Pulmonary artery endothelial cell (primary cell): ENCODE measurements around the gene MRPS34. TPM values are rescaled to one million over a fixed set of nuclear protein-coding genes. Genes with fewer than 3 reads are reported as not detected.

Experiments used
- DNase-seq: peaks from one replicate; pipeline ENCODE4 v3.0.0-alpha.2; 2011; ENCODE audit warnings: low read depth, low spot score
- total RNA-seq: library from RNA; depleted of rRNA; stranded (reverse); fragments of >200 nt; gene quantifications from 2 replicates; pipeline ENCODE4 v1.2.3, GENCODE V29; 2014

The MRPS34 gene
- total RNA-seq, 1 donor from 2014 or later = 100 TPM

DNA sequence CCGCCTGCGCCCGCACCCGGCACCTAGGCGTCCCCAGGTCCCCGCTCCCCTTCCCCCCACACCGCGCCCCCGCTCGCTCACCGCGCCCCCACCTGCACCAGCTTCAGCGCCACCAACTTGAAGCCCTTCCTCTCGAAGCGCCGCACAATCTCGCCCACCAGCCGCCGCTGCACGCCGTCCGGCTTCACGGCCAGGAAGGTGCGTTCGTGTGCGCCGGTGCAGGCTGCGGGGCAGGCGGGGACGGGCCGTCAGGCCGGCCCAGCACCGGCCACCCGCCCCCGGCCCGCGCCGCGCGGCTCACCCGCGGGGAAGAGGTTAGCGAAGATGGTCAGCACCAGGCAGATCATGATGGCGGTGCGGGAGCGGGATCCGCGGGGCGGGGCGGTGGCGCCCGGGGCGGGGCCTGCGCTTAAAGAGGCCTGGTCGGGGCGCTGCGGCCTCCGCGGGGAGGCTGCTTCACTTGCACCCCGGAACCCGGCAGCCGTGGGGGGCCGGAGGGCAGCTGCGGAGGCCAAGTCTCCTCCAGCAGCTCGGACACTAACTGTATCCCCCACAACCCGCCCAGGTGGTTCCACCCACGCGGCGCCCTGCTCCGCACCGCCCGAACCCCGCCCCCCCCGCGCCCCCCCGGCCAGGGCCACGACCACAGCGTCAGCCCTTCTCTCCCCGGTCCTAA, 1.6 kb downstream of the MRPS34 start, which contains the start of gene NME3:
TSS of gene NME3 (minus strand) at position 356 of the 676 bp plus-strand sequence. CDS start at position 347, 9 bp downstream.
- DNase-seq = no peak

DNA sequence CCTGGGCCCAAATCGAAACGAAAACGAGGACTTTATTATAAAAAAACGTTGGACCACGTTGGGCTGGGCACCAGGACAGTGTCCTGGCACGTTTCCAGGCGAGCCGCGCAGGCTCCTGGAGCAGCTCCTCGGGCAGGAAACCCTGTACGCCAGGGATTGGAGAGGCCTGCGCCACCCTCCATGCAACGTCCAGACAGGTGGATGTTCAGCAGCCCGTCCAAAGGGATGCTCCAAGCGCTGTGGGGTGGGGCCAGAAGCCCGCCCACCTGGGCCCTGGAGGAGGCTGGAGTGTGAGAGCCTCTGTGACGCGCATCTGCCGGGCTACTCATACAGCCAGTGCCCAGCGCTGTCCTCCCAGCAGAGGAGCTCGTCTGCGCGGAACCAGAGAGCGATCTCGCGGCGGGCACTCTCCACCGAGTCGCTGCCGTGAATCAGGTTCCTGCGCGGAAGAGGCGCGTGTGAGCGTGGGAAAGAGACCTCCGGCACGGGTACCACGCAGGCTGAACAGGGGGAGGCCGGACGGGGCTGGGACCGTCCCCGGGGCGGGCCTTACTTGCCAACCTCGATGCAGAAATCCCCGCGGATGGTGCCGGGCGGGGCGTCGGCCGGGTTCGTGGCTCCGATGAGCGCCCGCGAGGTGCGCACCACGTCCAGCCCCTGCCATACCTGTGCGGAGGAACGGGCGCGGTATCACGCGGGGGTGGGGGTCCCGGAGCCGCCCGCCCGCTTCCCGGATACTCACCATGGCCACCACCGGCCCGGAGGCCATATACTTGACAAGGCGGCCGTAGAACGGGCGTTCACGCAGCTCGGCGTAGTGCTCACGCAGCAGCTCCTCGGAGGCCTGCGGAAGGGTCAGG, 2.4 kb downstream of the MRPS34 start:
- DNase-seq = no peak

DNA sequence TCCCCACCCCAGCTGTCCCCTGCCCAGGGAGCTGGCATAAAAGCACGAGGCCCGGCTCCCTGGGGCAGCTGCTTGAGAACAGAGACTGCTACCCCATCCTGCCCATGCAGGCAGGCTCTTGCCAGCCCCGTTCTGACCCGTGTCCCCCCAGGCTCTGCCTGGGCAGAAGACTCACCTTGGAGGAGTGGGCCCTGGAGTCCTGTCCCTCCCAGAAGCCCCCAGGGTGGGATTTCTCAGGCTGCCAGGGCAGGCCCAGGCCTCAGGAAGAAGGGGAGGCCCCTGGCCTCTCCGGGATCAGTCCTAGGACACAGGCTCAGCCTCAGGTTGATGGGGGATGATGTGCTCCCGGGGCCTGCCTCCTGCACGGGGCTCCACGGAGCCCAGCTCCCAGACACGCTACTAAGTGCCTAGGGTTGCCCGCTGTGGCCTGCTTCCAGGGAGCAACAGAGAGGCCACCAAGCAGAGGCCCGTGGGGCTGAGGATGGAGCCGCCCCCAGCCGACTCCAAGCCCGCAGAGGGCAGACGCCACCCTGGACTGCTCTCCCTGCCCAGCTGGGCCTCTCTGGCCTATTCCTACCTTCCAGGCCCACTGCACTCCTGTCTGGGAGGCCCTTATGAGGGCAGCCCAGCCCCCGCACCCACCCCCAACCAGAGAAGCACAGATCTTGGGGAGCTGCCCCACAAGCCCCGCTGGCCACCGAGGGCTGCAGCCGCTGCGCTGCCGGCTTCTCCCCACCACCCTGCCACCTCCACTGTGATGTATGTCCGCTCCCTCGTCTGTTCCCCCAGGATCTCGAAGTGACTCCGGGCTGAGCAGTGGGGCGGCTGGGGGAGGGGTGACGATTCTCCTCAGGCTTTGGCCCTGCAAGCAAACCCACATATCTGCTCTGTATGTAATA, 3.3 kb downstream of the MRPS34 start:
- DNase-seq = no peak

DNA sequence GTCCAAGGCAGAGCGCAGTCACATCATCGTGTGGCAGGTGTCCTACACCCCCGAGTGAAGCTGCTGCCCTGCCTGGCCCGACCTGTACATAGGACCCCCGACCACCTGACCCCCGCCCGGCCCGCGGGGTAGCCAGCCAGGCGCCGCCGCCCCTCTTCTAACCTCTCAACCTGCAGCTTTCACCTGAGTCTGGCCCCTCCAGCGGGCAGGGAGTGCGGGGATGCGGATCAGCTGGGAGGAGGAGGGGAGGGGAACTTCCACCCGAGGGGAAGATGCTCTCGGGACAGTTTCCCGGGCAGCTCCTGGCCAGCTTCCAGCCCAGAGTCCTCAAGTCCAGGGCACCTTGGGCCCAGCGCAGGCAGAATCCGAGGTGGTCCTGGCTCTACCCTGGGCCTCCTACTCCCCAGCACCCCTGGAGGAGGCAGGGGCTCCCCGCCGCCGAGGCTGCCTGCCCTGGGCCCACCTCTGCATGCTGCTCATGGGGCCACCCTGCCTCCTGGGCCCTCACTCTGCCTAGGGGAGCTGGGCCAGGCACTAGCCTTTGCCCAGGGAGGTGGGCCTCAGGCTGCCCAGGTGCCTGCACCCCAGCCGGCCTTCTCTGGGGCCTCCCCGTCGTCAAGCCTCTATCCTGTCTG, 4.0 kb downstream of the MRPS34 start:
- no peak for DNase-seq

DNA sequence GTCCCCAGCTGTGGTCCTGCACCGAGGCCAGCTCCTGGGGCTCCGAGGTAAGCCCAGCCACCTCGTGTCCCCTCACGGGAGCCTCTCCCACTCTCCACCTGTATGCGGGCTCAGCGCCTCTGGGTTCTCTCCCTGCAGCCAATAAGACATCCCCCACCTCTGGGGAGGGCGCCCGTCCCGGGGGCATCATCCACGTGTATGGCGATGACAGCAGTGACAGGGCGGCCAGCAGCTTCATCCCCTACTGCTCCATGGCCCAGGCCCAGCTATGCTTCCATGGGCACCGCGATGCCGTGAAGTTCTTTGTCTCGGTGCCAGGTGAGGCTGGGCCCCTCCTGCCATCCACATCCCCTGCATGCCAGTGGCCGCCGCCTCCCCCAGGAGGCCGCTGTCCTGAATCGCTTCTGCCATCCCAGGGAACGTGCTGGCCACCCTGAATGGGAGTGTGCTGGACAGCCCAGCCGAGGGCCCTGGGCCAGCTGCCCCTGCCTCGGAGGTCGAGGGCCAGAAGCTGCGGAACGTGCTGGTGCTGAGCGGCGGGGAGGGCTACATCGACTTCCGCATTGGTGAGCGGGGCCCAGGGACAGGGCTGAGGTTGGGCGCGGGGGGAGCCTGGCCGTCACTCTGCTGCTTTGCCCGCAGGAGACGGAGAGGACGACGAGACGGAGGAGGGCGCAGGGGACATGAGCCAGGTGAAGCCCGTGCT, 4.7 kb downstream of the MRPS34 start:
- DNase-seq = no peak

DNA sequence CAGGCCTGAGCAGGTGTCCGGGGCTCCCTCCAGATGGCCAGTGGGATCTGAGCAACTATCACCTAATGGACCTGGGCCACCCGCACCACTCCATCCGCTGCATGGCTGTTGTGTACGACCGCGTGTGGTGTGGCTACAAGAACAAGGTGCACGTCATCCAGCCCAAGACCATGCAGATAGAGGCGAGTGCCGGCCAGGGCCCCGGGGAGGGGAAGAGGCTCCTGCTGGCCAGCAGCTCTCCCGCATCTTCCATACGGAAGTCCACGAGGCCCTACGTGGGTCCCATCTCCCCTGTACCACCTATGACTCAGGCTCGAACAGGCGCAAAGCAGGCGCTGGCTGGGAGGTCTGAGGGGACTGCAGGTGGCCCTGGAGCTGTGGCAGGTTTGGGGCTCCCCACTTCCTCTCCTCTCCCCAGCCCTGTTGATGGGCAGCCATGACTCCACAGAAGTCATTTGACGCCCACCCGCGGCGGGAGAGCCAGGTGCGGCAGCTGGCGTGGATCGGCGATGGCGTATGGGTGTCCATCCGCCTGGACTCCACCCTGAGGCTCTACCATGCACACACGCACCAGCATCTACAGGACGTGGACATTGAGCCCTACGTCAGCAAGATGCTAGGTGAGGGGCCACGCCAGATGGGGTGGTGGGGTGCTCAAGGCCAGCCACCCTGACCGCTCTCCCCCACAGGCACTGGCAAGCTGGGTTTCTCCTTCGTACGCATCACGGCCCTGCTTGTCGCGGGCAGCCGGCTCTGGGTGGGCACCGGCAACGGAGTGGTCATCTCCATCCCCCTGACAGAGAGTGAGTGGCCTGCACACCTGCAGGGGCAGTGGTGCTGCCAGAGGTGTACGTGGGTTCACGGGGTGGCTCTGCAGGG, 5.6 kb downstream of the MRPS34 start:
- no peak for DNase-seq

DNA sequence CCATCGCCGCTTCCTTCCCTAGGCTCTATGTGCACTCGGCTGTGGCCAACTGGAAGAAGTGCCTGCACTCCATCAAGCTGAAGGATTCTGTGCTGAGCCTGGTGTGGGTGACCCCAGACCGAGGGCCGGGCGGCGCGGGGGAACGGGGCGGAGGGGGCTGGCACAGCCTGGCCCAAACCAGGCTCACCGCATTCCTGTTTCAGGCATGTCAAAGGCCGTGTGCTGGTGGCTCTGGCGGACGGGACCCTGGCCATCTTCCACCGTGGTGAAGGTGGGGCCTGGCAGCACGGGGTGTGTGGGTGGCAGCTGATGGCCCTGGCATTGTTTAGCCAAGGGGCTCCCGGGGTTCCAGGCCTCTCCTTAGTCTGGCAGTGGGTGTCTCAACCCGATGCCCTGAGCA, 6.2 kb downstream of the MRPS34 start:
- DNase-seq = no peak

DNA sequence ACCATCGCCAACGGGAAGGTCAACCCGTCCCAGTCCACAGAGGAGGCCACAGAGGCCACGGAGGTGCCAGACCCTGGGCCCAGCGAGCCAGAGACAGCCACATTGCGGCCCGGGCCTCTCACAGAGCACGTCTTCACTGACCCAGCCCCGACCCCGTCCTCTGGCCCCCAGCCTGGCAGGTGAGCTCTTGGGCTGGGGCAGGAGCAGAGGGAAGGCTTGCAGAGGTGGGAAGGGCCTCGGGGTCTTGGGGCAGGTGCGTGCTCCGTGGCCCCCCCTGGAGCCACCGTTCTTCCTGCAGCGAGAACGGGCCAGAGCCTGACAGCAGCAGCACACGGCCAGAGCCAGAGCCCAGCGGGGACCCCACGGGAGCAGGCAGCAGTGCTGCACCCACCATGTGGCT, 6.7 kb downstream of the MRPS34 start:
- DNase-seq = no peak

DNA sequence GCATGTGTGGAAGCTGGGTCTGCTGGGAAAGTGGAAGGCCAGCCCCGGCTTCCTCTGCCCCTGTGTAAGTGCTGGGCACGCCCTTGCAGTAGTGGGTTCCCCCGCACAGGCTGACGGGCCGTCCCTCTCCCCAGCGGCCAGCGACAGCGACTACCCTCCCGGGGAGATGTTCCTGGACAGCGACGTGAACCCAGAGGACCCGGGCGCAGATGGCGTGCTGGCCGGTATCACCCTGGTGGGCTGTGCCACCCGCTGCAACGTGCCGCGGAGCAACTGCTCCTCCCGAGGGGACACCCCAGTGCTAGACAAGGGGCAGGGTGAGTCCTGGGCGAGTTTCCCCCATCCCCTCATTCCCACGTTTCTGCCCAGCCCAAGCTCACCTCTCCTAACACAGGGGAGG, 7.1 kb downstream of the MRPS34 start:
- no peak for DNase-seq

DNA sequence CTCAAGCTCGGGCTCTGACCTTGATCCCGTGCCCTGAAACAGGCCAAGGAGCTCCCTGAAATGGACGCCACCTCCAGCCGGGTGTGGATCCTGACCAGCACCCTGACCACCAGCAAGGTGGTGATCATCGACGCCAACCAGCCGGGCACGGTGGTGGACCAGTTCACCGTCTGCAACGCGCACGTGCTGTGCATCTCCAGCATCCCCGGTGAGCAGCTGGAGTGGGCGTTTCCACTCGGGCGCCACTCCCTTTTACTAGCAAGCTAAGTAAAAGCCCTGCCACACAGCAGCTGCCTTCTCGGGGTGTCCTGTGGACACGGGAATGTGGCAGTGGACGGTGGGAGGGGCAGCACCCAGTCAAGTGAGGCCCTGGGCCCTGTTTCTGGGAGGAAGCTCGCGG, 8.0 kb downstream of the MRPS34 start:
- no peak for DNase-seq

DNA sequence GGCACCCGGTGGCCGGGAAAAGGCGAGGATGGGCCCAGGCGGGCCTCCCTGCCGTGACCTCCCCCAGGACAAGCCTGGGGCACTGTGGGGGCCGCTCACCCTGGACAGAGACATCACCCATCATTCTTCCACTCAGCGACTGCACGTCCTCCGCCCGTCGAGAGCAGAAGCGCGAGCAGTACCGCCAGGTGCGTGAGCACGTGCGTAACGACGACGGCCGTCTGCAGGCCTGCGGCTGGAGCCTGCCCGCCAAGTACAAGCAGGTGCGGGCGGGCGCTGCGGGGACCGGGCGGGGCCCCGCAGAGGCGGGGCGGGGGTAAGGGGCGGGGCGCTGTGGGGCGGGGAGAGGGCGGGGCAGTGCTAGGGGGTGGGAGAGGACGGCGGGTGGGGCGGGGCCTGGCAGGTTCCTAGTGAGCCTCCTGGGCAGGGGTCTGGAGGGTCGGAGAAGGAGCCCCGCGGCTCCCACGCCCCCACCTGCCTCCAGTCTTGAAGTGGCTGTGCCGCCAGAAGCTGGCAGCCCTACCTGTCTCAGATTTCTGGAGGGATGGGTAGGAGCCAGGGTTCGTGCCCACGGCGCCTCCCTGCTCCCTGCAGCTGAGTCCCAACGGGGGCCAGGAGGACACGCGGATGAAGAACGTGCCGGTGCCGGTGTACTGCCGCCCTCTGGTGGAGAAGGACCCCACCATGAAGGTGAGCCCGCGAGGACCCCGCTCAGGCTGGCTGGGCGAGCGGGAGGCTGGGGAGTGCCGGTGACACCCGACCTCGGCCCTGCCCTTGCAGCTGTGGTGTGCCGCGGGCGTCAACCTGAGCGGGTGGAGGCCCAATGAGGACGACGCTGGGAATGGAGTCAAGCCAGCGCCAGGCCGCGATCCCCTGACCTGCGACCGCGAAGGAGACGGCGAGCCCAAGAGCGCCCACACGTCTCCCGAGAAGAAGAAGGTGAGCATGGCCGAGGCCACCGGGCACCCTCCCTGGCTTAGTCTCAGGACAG, 9.1 kb downstream of the MRPS34 start:
- DNase-seq = no peak

DNA sequence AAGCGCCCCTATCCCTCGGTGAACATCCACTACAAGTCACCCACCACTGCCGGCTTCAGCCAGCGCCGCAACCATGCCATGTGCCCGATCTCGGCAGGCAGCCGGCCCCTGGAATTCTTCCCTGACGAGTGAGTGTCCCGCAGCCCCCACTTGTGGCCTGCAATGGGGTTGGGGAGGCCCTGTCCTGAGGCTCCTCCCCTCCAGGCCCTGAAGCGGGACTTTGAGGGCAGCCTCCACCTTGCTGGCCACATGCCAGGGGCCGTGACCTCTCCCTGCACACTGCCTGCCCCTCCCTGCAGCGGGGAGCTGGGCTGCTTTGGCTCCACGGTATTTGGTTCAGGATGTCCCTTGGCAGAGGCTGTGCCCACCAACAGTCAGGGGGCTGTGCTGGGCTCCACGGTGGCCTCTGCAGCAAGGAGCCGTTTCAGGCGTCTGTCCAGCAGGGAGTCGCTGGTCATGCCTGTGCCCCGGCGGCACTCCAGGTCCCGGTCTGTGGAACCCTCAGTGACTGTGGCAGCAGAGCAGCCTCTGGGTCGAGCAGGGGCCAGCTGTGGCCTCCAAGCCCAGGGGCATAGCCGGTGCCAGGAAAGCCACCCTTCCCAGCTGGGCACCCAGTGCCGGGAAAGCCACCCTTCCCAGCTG, 9.9 kb downstream of the MRPS34 start:
- DNase-seq = no peak

DNA sequence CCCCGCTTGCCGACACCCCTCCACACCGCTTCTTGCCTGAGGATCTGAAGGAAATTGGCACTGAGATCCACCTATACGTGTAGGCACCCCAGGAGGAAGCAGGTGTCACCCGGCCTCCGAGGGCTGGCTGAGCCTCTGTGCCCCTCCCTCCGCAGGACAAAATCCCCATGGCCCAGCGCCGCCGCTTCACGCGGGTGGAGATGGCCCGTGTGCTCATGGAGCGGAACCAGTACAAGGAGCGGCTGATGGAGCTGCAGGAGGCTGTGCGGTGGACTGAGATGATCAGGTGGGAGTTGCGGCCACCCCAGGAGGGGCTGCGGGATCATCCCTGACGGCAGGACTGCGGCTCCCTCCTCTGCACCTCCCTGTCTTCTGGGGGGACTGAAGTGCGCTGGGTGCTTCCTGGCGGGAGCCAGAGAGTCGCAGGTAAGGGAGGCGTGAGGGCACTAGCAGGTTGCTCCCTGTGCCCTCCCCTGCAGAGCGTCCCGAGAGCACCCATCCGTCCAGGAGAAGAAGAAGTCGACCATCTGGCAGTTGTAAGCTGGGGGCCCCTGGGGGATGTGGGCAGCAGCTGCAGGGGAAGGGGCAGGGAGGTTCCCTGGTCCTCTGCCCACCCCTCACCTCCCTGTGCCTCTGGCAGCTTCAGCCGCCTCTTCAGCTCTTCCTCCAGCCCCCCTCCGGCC, 10.6 kb downstream of the MRPS34 start:
- no peak for DNase-seq

DNA sequence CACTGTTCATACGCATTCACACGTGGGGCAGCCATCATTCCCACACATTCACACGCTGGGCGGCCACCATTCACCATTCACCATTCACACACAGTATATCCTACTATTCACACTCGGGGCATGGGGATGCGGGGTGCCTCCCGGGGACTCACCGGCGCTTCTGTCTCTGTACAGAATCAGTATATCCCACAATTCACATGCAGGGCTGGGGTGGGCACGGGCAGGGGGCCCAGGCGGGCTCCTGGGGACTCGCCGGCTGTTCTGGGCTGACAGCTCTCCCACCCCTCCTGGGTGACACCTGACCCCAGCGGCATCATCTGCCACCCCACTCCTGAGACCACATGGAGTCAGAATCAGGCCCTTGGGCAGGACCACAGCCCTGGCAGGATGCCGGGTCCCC, 11.2 kb downstream of the MRPS34 start:
- DNase-seq = no peak

DNA sequence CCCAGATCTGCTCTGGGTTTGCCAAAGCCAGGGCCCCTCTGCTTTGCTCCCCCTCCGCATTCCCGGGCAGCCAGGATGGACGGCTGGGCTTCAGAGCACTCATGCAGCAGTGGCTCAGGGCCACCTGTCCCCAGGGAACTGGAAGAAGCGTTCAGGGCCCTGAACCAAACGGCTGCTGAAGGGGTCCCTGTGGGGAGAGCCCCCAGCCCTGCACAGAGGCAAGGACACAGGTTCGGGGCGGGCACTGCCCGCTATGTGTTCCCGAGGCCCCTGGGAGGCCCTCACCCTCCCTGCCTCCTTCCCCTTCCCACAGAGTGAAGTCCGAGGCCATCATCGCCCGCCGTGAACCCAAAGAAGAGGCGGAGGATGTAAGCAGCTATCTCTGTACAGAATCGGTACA, 12.0 kb downstream of the MRPS34 start:
- no peak for DNase-seq

DNA sequence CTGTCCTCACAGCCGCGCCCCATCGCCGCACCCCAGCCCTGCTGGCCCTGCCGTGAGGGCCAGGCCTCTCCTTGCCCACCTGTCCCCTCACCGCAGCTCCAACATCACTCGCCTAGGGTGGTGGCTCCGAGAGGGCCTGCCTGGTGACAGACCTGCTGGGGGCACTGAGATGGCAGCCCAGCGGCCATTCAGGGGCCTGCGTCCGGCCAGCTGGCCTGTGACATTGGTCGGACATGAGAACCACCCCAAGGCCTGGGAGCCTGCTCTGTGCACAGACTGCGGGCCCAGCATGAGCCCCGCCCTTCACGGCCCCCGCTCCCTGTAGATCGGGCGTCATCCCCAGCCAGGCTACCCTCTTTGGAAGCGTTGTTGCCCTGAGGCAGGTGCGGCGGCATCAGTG, 13.4 kb downstream of the MRPS34 start:
- DNase-seq = no peak

DNA sequence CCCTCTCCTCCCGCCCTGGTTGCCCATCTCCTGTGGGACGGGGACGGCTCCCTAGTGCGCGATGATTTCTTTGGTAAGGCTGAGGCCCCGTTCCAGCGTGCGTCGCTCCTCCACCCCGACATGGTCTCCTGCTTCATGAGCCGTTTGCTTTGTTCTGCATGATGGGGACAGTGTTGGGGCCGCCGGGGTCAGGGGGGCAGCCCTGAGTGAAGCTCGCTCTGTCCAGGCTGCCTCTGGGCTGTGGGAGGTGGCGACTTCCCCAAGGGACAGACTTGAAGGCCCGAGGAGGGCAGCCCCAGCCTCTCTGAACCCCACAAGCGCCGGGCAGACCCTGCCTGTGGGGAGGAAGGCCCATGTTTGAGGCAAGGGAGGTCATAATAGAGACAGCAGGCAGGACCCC, 14.0 kb downstream of the MRPS34 start:
- DNase-seq = no peak
